ENCODE data around the gene B3GNT3. TPM values are rescaled to one million over a fixed set of nuclear protein-coding genes. Genes with fewer than 3 reads are reported as not detected.

Gene B3GNT3
- total and polyA plus RNA-seq, 2 of the 13 experiments (the other 11 are each of a cell fraction or from before 2014, with no cell fraction given) = 0.86 to 4.0 TPM

DNA sequence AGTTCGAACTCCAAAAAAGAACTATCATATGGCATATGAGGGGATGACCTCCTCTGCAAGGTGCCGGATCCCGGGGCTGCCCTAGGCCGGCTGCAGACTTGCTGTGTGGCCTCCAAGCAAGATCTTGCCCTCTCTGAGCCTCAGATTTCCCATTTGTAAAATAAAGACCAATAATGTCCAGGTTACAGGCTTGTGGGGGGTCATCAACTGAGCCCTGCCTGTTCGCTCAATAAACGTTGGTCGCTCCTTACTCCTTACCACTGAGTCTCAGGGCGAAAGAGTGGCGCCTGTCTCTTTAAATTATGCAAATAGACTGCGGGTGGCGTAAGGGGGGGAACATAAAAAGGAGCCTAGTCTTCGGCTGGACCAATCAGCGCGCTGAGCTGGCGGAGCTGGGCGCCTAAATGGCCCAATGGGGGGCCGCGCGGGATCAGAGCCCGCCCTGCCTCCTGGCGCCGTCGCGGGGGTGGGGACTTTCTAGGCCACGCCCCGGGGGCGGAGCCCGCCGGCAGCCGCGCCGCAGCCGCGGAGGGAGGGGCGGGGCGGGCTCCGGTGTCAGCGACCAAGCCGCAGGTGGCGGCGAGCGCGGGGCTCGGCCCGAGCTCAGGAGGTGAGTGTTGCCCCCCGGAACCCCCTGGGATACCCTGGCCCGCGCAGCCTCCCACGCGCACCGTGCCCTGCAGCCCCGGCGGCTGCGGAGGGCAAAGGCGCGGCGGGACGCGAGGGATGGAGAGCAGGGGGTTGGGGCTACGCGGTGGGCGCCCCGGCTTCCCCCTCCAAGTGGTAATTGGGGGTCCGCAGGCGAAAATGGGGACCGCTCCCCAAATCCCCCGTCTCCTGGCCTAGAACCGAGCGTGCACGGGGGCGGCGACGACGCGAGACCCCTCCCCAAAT is 47.5 kb upstream of the B3GNT3 start (continued):
- TF ChIP-seq NBN (conservative IDR thresholded peaks at IDR 0.05) (no peak), PRPF4 (IDR thresholded peaks at IDR 0.05; ENCODE audit: low read depth, low read length, poor library complexity, severe bottlenecking) (no peak), GATA4 (IDR thresholded peaks at IDR 0.05; ENCODE audit: borderline replicate concordance, low read depth) (no peak), SALL1 (CRISPR knock-in tag; IDR thresholded peaks at IDR 0.05) (0 out of 2 replicates have a peak, but pooled peaks have one; percentile 34), HDAC2 (CRISPR knock-in tag; IDR thresholded peaks at IDR 0.05) (0 out of 2 replicates have a peak, but pooled peaks have one; percentile 15), EED (CRISPR knock-in tag; IDR thresholded peaks at IDR 0.05) (no peak), KLF13 (CRISPR knock-in tag; IDR thresholded peaks at IDR 0.05) (no peak), NR3C1 (CRISPR knock-in tag; IDR thresholded peaks at IDR 0.05) (no peak), SAP130 (CRISPR knock-in tag; IDR thresholded peaks at IDR 0.05; ENCODE audit: low read depth) (peak; percentile 33; the same call in 1 of the 2 replicates), HNRNPK (IDR thresholded peaks at IDR 0.05; ENCODE audit: low read depth, low read length, poor library complexity, severe bottlenecking) (peak; percentile 31), LCORL (IDR thresholded peaks at IDR 0.05) (no peak), LCORL (CRISPR knock-in tag; IDR thresholded peaks at IDR 0.05) (no peak), RFX3 (CRISPR knock-in tag; IDR thresholded peaks at IDR 0.05) (no peak), ZNF572 (CRISPR knock-in tag; IDR thresholded peaks at IDR 0.05) (no peak), ATF7-NPFF (CRISPR knock-in tag; IDR thresholded peaks at IDR 0.05; ENCODE audit: low read depth) (no peak), TBL1XR1 (IDR thresholded peaks at IDR 0.05; ENCODE audit: borderline replicate concordance, low read length, partially characterized antibody) (no peak), ZMYM3 (CRISPR knock-in tag; IDR thresholded peaks at IDR 0.05) (peak; percentile 99), FOSL2 (CRISPR knock-in tag; IDR thresholded peaks at IDR 0.05) (no peak), SPEN (CRISPR knock-in tag; IDR thresholded peaks at IDR 0.05; ENCODE audit: low read depth) (peak; percentile 21; the same call in 1 of the 2 replicates)
- TF ChIP-seq, protein P1, sequence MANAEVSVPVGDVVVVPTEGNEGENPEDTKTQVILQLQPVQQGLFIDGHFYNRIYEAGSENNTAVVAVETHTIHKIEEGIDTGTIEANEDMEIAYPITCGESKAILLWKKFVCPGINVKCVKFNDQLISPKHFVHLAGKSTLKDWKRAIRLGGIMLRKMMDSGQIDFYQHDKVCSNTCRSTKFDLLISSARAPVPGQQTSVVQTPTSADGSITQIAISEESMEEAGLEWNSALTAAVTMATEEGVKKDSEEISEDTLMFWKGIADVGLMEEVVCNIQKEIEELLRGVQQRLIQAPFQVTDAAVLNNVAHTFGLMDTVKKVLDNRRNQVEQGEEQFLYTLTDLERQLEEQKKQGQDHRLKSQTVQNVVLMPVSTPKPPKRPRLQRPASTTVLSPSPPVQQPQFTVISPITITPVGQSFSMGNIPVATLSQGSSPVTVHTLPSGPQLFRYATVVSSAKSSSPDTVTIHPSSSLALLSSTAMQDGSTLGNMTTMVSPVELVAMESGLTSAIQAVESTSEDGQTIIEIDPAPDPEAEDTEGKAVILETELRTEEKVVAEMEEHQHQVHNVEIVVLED (CRISPR knock-in tag; IDR thresholded peaks at IDR 0.05; ENCODE audit: borderline replicate concordance) = peak; percentile 68
- TF ChIP-seq, protein P2, sequence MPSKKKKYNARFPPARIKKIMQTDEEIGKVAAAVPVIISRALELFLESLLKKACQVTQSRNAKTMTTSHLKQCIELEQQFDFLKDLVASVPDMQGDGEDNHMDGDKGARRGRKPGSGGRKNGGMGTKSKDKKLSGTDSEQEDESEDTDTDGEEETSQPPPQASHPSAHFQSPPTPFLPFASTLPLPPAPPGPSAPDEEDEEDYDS (CRISPR knock-in tag; IDR thresholded peaks at IDR 0.05) = 0 out of 2 replicates have a peak, but pooled peaks have one; percentile 46
- TF ChIP-seq, protein P3, sequence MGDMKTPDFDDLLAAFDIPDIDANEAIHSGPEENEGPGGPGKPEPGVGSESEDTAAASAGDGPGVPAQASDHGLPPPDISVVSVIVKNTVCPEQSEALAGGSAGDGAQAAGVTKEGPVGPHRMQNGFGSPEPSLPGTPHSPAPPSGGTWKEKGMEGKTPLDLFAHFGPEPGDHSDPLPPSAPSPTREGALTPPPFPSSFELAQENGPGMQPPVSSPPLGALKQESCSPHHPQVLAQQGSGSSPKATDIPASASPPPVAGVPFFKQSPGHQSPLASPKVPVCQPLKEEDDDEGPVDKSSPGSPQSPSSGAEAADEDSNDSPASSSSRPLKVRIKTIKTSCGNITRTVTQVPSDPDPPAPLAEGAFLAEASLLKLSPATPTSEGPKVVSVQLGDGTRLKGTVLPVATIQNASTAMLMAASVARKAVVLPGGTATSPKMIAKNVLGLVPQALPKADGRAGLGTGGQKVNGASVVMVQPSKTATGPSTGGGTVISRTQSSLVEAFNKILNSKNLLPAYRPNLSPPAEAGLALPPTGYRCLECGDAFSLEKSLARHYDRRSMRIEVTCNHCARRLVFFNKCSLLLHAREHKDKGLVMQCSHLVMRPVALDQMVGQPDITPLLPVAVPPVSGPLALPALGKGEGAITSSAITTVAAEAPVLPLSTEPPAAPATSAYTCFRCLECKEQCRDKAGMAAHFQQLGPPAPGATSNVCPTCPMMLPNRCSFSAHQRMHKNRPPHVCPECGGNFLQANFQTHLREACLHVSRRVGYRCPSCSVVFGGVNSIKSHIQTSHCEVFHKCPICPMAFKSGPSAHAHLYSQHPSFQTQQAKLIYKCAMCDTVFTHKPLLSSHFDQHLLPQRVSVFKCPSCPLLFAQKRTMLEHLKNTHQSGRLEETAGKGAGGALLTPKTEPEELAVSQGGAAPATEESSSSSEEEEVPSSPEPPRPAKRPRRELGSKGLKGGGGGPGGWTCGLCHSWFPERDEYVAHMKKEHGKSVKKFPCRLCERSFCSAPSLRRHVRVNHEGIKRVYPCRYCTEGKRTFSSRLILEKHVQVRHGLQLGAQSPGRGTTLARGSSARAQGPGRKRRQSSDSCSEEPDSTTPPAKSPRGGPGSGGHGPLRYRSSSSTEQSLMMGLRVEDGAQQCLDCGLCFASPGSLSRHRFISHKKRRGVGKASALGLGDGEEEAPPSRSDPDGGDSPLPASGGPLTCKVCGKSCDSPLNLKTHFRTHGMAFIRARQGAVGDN (CRISPR knock-in tag; IDR thresholded peaks at IDR 0.05) = peak; percentile 60
- TF ChIP-seq, protein P4, sequence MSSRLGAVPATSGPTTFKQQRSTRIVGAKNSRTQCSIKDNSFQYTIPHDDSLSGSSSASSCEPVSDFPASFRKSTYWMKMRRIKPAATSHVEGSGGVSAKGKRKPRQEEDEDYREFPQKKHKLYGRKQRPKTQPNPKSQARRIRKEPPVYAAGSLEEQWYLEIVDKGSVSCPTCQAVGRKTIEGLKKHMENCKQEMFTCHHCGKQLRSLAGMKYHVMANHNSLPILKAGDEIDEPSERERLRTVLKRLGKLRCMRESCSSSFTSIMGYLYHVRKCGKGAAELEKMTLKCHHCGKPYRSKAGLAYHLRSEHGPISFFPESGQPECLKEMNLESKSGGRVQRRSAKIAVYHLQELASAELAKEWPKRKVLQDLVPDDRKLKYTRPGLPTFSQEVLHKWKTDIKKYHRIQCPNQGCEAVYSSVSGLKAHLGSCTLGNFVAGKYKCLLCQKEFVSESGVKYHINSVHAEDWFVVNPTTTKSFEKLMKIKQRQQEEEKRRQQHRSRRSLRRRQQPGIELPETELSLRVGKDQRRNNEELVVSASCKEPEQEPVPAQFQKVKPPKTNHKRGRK (CRISPR knock-in tag; IDR thresholded peaks at IDR 0.05) = no peak

Data from HepG2 (cell line).